HL-60 (cell line): ENCODE measurements around the gene BRD8.

Experiments
- CTCF ChIP-seq: IDR thresholded peaks from one replicate; pipeline ENCODE4 v1.5.1; 2011; ENCODE audit warnings: low read length, control low read depth, inconsistent platforms; ENCODE audit not compliant: insufficient read depth
- GABPA ChIP-seq: IDR thresholded peaks from 2 replicates; pipeline ENCODE4 v1.6.1; 2012; ENCODE audit warnings: low read depth

DNA sequence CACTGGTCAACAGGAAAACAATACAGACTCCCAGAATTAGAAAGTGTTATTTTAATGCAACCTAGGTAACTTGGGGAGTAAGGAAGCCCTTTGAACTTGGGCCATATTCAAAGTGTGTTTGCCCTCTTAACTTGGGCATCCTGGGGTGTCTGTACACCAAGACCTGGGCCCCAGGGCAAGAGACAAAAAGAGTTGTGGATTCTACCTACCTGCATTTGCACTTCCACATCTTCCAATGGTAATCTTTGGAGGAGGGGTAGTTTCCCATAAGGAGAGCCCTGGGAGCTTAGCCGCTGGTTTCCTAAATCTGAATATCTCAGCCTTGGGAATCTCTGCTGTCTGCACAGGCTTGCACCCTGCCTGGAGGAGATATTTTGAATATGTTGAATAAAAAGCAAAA lies 86.1 kb downstream of the BRD8 start:
- no peak for TF ChIP-seq CTCF
- TF ChIP-seq GABPA, result no peak
